AML-193 (cell line): ENCODE data around the gene CCT8.
"Not testable (repeated sequence)": the region's sequence is repeated elsewhere in the genome, so short reads cannot be mapped to it uniquely, and the experiment has no call there.

Experiments
- DNase-seq, 2 experiments: peaks; one replicate each; lab custom pipeline; 2025; lab: John Stamatoyannopoulos, UW

CCT8 gene

GRCh38 chr21:29018540-29018939 lies 54.9 kb downstream of the CCT8 start:
- DNase-seq = no peak

- peak; percentile 34 to 50 for DNase-seq
These were observed 55.7 kb downstream of the CCT8 start for GRCh38 chr21:29017639-29018237.

- DNase-seq = not testable (repeated sequence)
These were observed 62.2 kb downstream of the CCT8 start for GRCh38 chr21:29011236-29011635.

- DNase-seq = no peak
These were observed 65.1 kb downstream of the CCT8 start for GRCh38 chr21:29008367-29008766.

- DNase-seq = no peak
These were observed 65.6 kb downstream of the CCT8 start for GRCh38 chr21:29007810-29008209.

- no peak for DNase-seq
These were observed 66.3 kb downstream of the CCT8 start for GRCh38 chr21:29007135-29007534.
